ENCODE data around the gene OR6B1.

DNA sequence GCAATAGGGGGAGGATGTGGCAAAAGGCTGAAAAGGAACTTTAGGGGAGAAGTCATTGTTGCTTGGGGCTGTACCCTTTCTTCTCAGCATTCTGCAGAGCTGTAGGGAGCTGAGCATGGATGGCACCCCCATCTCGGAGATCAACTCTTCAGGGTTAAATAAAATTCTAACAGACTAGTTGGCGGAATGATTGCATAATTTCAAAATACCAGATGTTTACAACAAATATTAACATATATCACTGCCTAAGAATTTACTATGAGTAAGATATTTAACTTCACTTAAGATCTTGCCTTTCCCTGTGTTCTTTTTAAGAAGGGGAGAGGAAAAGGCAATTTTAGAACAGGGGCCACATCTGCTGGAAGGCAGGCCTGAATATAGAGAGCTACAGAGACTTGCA is 46.0 kb upstream of the OR6B1 start:
- no peak for TF ChIP-seq TAF1 (IDR thresholded peaks at IDR 0.05; ENCODE audit: borderline replicate concordance, low read depth, low read length)
- TF ChIP-seq POLR2A (IDR thresholded peaks at IDR 0.05; ENCODE audit: low read depth, low read length): no peak

Data from GM12892 (cell line).